GM19035 (cell line): Measurements from ENCODE around the gene ADAT3.
"Not testable (repeated sequence)": the region's sequence is repeated elsewhere in the genome, so short reads cannot be mapped to it uniquely, and the experiment has no call there.

Experiments used
- ATAC-seq: cut with Tn5 transposase; IDR thresholded peaks from one replicate; pipeline ENCODE4 v1.9.1; 2021; ENCODE audit not compliant: unreplicated experiment

Gene ADAT3

GRCh38 chr19:1882786-1883692 lies 22.2 kb upstream of the ADAT3 start:
- ATAC-seq = no peak

DNA sequence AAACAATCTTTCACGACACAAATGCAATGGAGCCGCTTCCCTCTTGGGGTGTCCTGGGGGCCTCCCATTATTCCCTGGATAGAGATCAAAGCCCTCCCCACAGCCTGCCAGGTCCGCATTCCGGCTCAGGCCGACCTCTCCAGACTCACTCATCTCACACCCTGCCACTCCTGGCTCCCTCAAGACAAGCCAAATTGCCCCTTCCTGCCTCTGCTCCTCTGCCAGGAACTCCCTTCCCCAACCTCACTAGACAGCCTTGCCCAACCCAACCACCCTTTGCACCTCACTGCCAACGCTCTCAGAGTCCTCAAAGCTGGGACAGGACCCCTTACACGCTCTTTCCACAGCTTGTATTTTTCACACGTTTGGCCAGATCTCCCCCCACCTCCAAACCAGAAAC lies 21.4 kb upstream of the ADAT3 start:
- ATAC-seq = no peak

GRCh38 chr19:1884291-1884718 lies 20.9 kb upstream of the ADAT3 start:
- ATAC-seq = no peak

DNA sequence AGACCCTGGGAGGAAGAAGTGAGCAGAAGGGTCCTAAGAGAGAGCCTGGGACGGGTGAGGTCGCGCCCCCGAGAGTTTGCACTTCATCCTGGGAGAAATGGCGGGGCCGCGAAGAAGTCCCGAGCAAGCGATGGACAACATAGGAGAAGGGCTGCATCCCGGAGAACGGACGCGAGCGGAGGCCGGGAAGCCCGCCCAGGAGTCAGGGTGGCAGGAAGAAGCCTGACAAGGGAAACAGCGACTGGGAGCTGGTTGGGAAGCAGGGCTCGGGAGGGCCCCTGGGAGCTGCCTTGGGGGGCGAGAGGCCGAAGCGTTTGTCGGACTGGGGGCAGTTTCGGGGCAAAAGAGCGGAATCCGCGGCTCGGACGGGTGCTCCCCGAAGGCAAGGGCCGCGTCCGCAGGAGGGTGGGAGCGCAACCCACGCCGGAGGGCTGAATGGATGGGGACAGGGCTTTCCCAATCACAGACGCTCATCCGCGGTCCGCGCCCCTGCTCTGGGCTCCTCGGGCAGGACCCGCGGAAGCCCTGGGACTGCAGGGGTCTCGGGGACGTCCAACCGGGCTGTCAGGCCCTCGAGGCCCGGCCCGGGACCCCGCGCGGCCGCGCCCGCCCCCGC lies 20.4 kb upstream of the ADAT3 start:
- ATAC-seq = peak; percentile 21

DNA sequence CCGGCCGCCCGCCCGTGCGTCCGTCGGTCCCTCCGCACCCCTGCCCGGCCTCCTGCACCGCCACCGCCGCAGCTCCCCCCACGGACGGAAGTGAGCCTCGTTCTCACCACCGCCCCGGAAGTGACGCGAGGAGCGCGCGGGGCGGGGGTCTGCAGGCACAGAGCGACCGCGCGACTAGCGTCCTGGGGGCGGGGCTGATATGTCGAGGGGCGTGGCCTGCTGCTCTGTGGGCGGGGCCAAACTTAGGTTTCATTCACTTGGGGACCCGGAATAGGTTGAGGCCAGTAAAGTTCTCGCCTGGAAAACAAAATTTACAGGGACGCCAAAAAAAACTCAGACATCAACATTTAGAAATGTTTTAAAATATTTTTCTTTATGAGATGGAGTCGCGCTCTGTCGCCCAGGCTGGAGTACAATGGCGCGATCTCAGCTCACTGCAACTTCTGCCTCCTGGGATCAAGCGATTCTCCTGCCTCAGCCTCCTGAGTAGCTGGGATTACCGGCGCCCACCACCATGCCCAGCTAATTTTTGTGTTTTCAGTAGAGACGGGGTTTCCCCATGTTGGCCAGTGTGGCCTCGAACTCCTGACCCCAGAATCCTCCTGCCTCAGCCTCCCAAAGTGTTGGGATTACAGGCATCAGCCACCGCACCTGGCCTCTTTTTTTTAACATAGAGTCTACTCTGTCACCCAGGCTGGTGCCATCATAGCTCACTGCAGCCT lies 19.6 kb upstream of the ADAT3 start, which contains the start of gene ABHD17A:
ABHD17A (minus strand) TSS at position 99 of the 722 bp plus-strand sequence. CDS start 3,930 bp downstream, outside the sequence.
- peak; percentile 79 for ATAC-seq

DNA sequence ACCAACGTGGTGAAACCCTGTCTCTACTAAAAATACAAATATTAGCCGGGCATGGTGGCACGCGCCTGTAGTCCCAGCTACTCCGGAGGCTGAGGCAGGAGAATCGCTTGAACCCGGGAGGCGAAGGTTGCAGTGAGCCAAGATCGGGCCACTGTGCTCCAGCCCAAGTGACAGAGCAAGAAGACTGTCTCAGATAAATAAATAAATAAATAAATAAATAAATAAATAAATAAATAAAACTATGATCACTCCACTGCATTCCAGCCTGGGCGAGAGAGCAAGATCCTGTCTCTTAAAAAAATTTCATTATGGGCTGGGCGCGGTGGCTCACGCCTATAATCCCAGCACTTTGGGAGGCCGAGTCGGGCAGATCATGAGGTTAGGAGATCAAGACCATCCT lies 18.8 kb upstream of the ADAT3 start:
- not testable (repeated sequence) for ATAC-seq

- ATAC-seq = no peak
Measured at GRCh38 chr19:1888385-1888784, 16.8 kb upstream of the ADAT3 start.

DNA sequence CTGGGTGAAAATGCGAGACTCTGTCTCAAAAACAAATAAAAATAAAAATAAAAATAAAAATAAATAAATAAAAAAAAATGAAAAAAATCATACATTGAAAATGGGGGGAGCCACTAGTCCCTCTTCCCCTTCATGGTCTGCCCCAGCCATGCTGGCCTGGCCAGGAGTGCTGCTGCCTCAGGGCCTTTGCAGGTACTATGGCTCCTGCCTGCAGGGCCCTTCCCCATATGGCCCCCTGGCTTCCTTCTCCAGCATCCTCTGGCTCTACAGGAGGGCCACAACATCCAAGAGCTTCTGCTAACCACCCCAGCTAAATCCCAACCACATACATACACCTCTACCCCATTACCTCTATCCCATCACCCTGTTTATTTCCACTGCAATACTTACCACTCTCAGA lies 15.3 kb upstream of the ADAT3 start:
- ATAC-seq = no peak

DNA sequence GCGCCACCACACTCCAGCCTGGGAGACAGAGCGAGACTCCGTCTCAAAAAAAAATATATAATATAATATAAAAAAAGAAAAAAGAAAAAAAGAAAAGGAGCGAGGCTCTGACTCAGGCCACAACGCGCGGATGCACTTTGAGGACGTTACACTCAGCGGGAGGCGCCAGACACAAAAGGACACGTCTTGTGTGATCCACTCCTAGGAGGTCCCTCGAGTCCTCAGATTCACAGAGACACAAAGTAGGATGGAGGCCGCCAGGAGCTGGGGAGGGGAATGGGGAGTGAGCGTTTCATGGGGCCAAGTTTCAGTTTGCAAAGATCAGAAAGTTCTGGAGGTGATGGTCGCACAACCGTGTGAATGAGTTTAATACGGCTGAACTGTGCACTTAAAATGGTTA lies 11.4 kb upstream of the ADAT3 start:
- no peak for ATAC-seq

GRCh38 chr19:1896508-1896907 lies 8.7 kb upstream of the ADAT3 start:
- ATAC-seq = no peak

GRCh38 chr19:1901940-1902404 lies 3.2 kb upstream of the ADAT3 start:
- ATAC-seq = no peak

GRCh38 chr19:1902923-1903322 lies 2.3 kb upstream of the ADAT3 start:
- no peak for ATAC-seq

GRCh38 chr19:1904860-1905109 lies 414 bp upstream of the ADAT3 start:
- ATAC-seq = no peak

DNA sequence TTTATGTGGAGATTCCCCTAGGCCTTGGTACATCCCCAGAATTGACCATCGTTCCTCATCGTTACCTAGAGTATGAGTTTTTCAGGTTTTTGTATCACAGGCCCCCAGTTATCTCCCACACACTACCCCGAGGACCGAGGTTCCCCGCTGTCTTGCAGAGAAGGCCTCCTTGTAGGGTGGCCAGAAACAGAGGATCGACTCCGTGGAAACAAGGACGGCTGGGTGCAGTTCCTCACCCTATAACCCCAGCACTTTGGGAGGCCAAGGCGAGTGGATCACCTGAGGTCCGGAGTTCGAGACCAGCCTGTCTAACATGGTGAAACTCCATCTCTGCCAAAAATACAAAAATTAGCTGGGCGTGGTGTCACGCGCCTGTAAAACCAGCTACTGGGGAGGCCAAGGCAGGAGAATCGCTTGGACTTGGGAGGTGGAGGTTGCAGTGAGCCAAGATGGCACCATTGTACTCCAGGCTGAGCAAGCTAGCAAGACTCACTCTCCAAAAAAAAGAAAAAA lies 720 bp downstream of the ADAT3 start:
- ATAC-seq = no peak

- no peak for ATAC-seq
Measured at GRCh38 chr19:1906985-1907562, 1.9 kb downstream of the ADAT3 start.

GRCh38 chr19:1907563-1908363 lies 2.6 kb downstream of the ADAT3 start:
- no peak for ATAC-seq

DNA sequence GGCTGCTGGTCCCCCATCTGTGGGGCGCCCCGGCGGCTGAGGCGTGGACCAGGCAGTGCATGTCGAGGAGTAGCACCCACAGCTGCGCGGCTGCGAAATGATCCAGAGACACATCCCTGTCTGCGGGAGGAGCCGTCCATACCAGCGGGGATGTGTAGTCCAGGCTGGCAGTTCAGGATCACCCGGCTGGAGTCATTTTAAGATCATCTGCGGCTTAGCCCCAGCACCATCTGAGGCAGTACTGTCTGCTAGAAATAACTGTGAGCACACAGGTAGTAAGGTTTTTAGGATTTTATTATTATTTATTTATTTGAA lies 3.1 kb downstream of the ADAT3 start:
- no peak for ATAC-seq

GRCh38 chr19:1909761-1910080 lies 4.5 kb downstream of the ADAT3 start:
- ATAC-seq = no peak

- no peak for ATAC-seq
Measured at GRCh38 chr19:1910177-1910576, 5.0 kb downstream of the ADAT3 start.

DNA sequence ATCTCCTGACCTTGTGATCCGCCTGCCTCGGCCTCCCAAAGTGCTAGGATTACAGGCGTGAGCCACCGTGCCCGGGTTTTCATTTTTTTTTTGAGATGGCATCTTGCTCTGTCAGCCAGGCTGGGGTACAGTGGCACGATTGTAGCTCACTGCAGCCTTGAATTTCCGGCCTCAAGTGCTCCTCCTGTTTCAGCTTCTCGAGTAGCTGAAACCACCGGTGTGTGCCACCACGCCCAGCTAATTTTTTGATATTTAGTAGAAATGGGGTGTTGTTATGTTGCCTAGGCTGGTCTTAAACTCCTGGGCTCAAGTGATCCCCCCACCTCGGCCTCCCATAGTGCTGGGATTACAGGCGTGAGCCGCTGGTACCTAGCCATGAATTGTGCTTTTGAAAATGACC lies 5.9 kb downstream of the ADAT3 start:
- no peak for ATAC-seq

- no peak for ATAC-seq
Measured at GRCh38 chr19:1911995-1912394, 6.8 kb downstream of the ADAT3 start.
